ENCODE measurements around the gene UROC1.

The UROC1 gene

DNA sequence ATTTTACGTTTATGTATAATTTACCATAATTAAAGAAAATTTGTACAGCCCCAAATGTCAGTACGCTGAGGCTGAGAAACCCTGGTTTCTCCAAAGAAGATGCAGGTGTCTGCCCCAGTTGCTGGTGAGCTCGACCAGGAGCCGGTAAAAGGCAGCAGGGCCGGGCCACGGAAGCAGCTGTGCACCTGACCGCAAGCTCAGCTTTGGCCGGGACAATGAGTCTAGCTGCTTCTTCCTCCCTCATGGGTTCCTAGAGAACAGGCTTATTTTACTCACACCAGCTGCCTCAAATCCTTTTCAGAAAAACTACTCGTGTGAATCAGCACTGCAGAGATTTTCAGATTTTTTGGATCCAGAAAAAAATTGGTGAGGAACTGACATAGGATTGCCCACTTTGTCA lies 23.8 kb downstream of the UROC1 start:
- no peak for DNase-seq

DNA sequence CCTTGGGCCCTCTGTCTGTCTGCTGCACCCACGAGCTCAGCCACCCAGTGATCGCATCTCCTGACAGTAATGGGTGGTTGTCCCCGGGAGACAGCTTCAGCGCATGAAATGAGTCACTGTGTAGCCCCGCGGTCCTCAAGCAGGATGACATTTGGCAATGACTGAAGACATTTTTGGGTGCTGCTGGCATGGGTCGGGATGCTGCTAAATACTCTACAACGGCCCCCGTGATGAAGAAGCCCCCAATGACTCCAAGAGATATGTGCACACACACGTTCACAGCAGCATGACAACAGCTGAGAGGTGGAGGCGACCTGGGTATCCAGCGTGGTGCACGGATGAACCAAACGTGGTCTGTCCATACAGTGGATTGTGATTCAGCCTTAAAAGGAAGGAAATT lies 24.5 kb downstream of the UROC1 start:
- DNase-seq: no peak

DNA sequence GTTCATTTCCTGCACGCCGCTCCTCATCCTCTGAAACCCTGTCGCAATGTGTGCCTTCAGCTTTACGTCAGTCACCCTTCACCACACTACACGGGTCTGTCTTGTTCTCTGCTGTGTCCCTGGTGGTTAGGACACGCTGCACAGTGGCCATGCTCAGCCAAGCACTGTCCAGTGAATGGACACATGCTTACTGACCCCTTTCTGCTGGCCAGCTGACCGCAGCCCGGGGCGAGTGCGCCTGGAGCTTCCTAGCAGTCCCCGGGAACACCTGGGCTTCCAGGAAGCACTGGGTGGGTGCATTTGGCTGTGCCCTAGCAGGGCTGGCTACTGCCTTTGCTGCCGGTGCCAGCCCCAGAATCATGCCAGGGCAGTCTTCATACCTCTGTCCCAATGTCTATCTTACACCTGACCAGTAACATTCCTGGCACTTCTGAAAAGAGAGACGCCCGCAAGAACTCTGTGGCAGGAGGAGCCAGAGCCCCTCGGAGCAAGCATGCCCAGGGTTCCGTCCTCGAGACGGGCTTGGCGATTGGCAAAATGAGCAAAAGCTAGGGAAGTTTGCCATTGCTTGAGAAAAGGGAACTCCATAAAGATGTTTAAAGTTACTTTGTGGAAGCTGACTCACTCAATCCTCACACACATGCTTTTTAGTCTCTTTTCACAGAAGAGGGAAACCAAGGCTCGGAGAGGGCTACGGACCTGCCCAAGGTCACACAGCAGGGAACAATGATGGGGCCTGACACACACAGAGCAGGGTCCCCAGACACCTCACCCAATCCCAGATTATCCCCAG lies 26.2 kb downstream of the UROC1 start:
- no peak for DNase-seq

DNA sequence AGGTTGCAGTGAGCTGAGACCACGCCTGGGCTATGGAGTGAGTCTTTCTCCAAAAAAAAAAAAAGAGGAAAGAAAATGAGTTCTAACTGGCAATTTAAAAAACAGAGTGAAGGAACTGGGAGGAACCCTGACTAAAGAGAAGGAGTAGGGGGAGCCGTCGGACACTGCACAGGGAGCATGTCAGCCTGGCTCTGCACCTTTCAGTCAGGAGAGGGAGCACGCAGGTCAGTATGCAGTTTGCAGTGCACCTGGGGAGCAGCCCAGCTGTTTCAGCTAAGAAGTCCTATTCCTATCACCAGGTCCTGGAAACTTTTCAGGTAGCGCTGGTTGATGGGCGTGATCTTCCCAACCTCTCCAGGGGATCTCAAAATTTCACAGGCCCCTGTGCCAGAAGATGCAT lies 27.0 kb downstream of the UROC1 start:
- no peak for DNase-seq

DNA sequence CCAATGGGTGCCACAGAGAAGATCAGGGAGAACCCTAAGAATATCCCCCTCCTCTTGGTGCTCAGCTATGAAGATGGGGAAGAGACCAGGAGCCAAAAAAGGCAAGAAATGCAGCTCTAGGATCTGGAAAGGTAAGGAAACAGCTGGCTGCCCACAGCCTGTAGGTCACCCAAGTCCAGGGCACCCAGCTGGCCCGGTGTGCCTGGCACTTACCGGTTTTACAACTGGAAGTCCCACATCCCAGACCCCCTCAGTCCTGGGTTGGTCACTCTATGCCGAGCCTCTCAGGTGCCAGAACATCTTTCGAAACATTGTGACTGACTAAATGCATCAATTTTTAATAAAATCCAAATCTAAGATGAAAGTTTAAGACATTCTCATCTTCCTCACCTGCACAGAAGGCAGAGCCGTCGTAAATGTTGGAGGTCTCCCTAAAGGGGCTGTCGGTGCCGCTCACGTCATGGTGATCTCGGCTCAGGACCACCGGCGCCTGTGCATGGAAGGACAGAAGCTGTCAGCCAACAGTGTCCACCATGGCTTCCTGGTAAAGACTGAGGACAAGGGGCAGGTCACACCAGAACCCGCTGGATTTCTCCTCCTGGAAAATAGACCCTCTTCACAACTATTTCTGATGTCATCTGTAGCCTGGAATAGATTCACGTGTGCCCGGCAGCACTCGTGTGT lies 28.5 kb downstream of the UROC1 start:
- no peak for DNase-seq

GRCh38 chr3:126488185-126488584 lies 29.4 kb downstream of the UROC1 start:
- no peak for DNase-seq

DNA sequence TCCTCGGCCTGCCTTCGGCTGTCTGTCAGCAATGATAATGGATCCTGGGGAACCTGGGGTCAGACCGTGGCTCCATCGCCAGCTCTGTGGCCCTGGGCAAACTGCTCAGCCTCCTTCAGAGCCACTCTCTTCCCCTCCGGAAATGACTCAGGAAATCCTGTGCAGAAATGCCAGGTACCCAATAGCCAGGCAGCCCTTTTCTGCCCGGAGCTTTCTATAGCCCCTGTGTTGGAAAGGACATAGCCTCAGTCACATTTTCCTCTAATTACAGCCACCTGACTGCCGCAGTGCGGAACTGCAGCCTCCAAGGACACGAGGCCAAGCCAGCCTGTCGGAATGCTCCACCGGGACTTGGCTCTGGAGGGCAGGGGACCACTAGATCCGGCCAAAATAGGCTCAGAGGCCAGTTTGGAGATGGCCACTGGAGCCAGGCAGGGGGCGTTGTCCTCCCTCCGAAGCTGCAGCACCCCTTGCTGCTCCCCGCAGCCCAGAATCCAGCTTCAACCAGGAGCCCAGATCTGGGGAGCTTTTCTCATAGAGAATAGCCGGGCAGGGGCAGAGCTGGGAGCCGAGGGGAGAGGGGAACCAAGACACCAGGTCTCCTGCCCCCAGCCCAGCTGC lies 30.3 kb downstream of the UROC1 start:
- DNase-seq: no peak

DNA sequence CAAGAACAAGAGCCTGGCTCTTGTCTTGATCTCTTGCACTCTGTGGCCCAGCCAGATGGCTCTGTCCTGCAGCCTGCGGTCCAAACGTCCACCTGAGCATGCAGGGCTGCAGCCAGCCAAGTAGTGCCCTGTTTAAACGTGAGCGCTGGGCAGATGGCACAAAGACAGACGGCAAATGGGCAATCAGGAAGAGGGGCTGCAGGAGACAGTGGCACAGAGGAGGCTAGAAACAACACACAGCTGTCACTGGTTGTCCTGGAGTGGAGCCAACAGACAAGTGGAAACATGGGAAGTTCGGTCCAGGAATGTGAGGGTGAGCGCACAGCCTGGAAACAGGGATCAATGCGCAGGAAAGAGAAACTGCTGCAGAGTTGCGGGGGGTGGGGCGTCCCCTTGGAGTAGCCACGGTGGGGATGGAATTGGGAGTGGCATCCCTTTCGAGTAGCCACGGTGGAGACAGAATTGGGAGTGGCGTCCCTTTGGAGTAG lies 31.2 kb downstream of the UROC1 start:
- peak; percentile 92 for DNase-seq

DNA sequence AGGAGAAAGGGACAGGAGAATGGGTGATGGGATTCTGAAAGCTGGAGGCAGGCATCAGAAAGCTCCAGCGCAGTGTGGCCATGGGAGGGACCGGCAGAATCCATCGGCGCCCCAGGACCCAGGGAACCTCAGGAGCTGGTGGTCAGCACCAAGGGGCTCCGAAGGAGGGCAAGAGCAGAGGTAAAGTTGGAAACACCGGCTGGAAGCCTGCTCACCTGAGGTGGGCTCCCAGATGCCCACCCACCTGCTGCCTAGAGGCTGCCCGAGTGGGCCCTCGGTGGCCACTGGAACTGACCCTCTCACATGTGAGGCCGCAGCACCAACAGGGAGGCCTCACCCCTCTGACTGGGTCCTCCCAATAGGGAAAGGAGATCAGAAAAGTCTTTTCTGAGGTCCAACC lies 31.6 kb downstream of the UROC1 start:
- DNase-seq: no peak

- no peak for DNase-seq
These were observed 32.2 kb downstream of the UROC1 start for GRCh38 chr3:126485176-126485897.

- DNase-seq: no peak
These were observed 32.9 kb downstream of the UROC1 start for GRCh38 chr3:126484662-126485061.

- no peak for DNase-seq
These were observed 33.4 kb downstream of the UROC1 start for GRCh38 chr3:126484148-126484547.

- DNase-seq: no peak
These were observed 34.2 kb downstream of the UROC1 start for GRCh38 chr3:126483321-126483761.

DNA sequence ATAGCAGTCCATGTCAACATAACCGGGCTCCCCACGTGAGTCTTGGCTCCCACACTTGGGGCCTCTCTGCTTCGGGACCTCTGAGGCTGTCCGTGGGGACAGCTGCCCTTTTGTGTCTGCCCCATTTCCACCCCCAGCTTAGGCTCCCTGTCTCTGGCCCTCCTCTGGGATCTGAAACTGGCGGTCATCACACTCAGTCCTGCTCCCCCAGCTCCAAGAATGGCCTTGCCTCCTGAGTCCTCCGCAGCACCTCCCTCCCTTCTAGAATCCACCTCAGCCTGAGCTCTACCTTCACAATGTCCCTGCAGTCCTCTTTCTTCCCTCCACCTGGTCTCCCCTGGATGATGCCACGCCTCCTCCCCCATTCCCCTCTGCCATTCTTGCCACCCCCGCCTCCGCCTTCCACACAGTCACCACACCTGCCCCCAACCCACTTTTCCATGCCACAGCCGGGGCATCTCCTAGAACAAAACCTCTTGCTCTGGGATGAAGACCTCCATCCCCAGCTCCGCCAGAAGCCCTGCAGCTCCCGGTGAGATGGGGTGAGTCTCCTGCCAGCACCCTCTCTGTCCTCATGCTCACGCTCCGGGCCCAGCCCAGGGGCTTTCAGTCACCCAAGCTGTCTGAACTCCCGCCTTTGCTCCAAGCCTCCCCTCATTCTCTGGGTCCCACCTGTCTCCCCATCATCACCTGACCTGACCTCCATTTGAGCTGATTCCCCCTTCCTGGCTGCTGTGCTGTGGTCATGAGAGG lies 34.9 kb downstream of the UROC1 start:
- DNase-seq: no peak

DNA sequence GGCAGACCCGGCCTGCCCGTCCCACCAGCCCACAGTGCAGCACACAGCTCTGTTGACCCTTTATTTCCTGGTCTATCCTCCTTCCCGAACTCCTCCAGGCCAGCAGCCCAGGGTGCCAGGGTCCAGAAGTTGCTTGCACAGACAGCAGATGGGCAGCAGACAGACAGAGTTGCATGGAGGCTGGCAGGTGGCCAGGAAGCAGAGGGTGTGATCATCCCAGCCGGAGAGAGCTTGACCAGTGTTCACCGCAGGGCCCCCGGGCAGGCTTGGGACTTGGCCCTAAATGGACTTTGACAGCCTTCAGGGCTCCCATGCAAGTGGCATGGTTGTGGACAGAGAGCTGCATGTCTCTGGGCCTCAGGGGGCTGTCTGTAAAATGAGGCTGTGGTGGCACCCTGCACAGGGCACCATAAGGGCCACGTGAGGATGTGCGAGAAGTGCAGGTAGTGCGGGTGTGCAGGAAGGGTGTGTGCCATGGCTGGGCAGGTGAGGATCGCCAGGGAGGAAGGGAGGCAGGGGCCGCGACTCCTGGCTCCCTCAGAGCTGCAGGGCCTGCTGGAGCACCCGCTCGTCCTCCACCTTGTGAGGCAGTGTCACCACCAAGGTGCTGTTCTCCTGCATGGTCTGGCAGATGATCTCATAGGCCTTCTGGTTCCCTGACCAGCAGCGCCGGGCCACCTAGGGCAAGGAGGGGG lies 35.6 kb downstream of the UROC1 start:
- no peak for DNase-seq

DNA sequence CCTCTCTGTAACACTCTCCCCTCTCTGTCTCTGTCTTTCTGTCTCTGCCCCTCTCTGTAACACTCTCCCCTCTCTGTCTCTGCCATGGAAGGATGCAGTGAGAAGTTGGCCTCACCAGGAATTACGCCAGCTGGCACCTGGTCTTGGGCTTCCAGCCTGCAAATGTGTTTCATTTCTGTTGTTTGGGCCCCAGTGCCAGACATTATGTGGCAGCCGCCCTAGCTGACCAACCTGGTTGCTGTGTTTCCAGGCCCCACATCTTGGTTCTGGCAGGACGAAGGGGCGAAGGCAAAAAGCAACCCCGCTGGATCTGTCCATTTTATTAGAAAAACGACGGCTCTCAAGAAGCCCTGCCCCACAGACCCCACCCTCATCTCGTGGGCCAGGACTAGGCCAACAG lies 36.7 kb downstream of the UROC1 start:
- DNase-seq: peak; percentile 18

- no peak for DNase-seq
These were observed 37.4 kb downstream of the UROC1 start for GRCh38 chr3:126480206-126480605.

GRCh38 chr3:126479642-126480041 lies 37.9 kb downstream of the UROC1 start:
- DNase-seq: no peak

DNA sequence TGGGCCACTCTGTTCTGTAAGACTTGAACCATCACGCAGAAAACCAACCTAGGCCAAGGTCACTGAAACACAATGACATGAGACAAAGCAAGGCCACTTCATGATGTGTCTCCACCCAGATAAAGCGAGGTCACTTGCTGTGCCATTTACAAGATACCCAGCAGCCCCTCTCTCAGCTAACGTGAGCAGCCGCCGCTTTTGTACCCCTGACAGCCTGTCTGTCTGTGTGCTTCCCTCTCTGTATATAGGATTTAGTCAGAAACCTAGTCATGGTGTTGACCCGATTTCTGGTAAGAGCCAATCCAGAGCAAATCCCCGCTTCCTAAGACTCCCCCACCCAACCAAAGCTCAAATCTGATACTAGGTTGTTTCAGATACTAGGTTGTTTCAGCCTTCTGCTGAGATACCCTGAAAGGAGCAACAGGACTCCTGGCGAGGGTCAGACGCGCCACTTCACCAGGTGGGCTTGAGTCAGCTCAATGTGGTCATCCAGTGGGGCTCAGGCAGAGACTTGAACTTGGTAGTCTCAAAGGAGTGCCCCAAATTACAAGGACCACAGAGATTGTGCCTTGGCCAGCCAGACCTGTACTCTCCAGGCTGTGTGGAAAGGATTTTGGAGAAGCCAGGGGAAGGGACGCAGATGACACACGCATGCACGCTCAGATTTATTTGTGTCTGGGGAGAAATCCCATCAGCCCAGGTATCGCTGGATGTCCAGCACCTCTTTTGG lies 38.8 kb downstream of the UROC1 start:
- no peak for DNase-seq

GRCh38 chr3:126477061-126477380 lies 40.6 kb downstream of the UROC1 start:
- DNase-seq: no peak

Measured in NCI-H1694 (cell line).